ENCODE measurements around the gene ARHGEF16.

The ARHGEF16 gene

GRCh38 chr1:3490046-3490745, 35.7 kb downstream of the ARHGEF16 start:
- no peak for DNase-seq (ENCODE audit: low read depth in 2 of 2)
- no peak for TF ChIP-seq CTCF (IDR thresholded peaks at IDR 0.05; ENCODE audit: low read depth, low read length)
- no peak overlapping the region for H3K4me3 ChIP-seq (replicated peaks in 1 of 2; ENCODE audit: low read depth in 2 of 2, low read length in 2 of 2)

- peak; percentile 96 for TF ChIP-seq CTCF (IDR thresholded peaks at IDR 0.05; ENCODE audit: low read depth, low read length)
- peak; percentile 45 to 57 for DNase-seq (ENCODE audit: low read depth in 2 of 2)
- no peak overlapping the region for H3K4me3 ChIP-seq (replicated peaks in 1 of 2; ENCODE audit: low read depth in 2 of 2, low read length in 2 of 2)
These were observed 37.1 kb downstream of the ARHGEF16 start for GRCh38 chr1:3491291-3492246.

GRCh38 chr1:3492545-3493246, 38.2 kb downstream of the ARHGEF16 start:
- no peak overlapping the region for H3K4me3 ChIP-seq (replicated peaks in 1 of 2; ENCODE audit: low read depth in 2 of 2, low read length in 2 of 2)
- no peak for DNase-seq (ENCODE audit: low read depth in 2 of 2)
- no peak for TF ChIP-seq CTCF (IDR thresholded peaks at IDR 0.05; ENCODE audit: low read depth, low read length)

- no peak overlapping the region for H3K4me3 ChIP-seq (replicated peaks in 1 of 2; ENCODE audit: low read depth in 2 of 2, low read length in 2 of 2)
- no peak for TF ChIP-seq CTCF (IDR thresholded peaks at IDR 0.05; ENCODE audit: low read depth, low read length)
These were observed 40.1 kb downstream of the ARHGEF16 start for GRCh38 chr1:3494321-3495308.

GRCh38 chr1:3495776-3496745, 41.6 kb downstream of the ARHGEF16 start:
- TF ChIP-seq CTCF (IDR thresholded peaks at IDR 0.05; ENCODE audit: low read depth, low read length), result no peak
- DNase-seq (ENCODE audit: low read depth in 2 of 2), result no peak
- H3K4me3 ChIP-seq (replicated peaks in 1 of 2; ENCODE audit: low read depth in 2 of 2, low read length in 2 of 2), result no peak overlapping the region

More at GRCh38 chr1:3494321-3495308, 40.1 kb downstream of the ARHGEF16 start:
- DNase-seq (ENCODE audit: low read depth in 2 of 2), result no peak
